Panc1 (cell line): ENCODE measurements around the gene GAP43. TPM values are rescaled to one million over a fixed set of nuclear protein-coding genes. Genes with fewer than 3 reads are reported as not detected.

ENCODE experiments used
- ATAC-seq: fragments of 200-7000 bp; cut with Tn5 transposase; 2 replicates; pipeline ENCODE4 v1.9.1; 2020; ENCODE audit warnings: mild to moderate bottlenecking, moderate library complexity
- BruUV-seq: library from RNA; stranded (reverse); fragments of 400-500 nt; replicated peaks from 2 replicates; lab custom pipeline; 2021; lab: Mats Ljungman, UMichigan
- CTCF ChIA-PET: fragments of 300-600 bp; sonication (Branson Sonifier 250); formaldehyde crosslinking; loops from one replicate; lab custom pipeline; 2022; ENCODE audit warnings: antibody characterized with exemption; lab: Charles Lee
- POLR2A ChIA-PET: fragments of 300-600 bp; sonication (Branson Sonifier 250); formaldehyde crosslinking; loops from one replicate; lab custom pipeline; 2022; ENCODE audit warnings: antibody characterized with exemption; lab: Charles Lee
- DNase-seq: peaks from one replicate; pipeline ENCODE4 v3.0.0-alpha.2; 2010; ENCODE audit warnings: low read depth, low spot score
- H3K27ac ChIP-seq: 2 replicates; pipeline ENCODE4 v1.5.1; 2011; ENCODE audit warnings: mild to moderate bottlenecking, low read length, inconsistent platforms
- H3K27me3 ChIP-seq: fragments of 200-500 bp; sonication (Bioruptor generic); 2 replicates; pipeline ENCODE4 v1.6.0; 2014; ENCODE audit warnings: low read length, inconsistent platforms; ENCODE audit not compliant: control insufficient read depth, insufficient read depth
- H3K36me3 ChIP-seq: fragments of 200-500 bp; sonication (Bioruptor generic); 2 replicates; pipeline ENCODE4 v1.5.1; 2014; ENCODE audit warnings: inconsistent platforms, mild to moderate bottlenecking, low read length, moderate library complexity; ENCODE audit not compliant: control insufficient read depth, insufficient read depth
- H3K4me1 ChIP-seq: 2 replicates; pipeline ENCODE4 v1.5.1; 2011; ENCODE audit warnings: inconsistent platforms, mild to moderate bottlenecking, low read length, moderate library complexity; ENCODE audit not compliant: control insufficient read depth, insufficient read depth
- H3K4me3 ChIP-seq, 2 experiments: 2 replicates each; pipeline ENCODE4 v1.5.1; 2011 to 2012; ENCODE audit warnings: low read depth in 2 of 2, low read length in 2 of 2, mild to moderate bottlenecking in 2 of 2, inconsistent platforms in 1 of 2, moderate library complexity in 1 of 2
- H3K9me3 ChIP-seq: fragments of 200-500 bp; sonication (Bioruptor generic); 2 replicates; pipeline ENCODE4 v1.5.1; 2014; ENCODE audit warnings: low read depth, mild to moderate bottlenecking, inconsistent platforms, low read length, moderate library complexity; ENCODE audit not compliant: control insufficient read depth, insufficient read depth
- POLR2AphosphoS5 ChIP-seq: IDR thresholded peaks from 2 replicates; pipeline ENCODE4 v1.6.1; 2012; ENCODE audit warnings: mild to moderate bottlenecking, low read depth, low read length, moderate library complexity
- SIN3A ChIP-seq: IDR thresholded peaks from 2 replicates; pipeline ENCODE4 v1.6.1; 2012; ENCODE audit warnings: low read depth, mild to moderate bottlenecking, low read length, moderate library complexity, borderline replicate concordance; ENCODE audit not compliant: insufficient read depth
- TCF7L2 ChIP-seq: IDR thresholded peaks from 2 replicates; pipeline ENCODE4 v1.6.1; 2011; ENCODE audit warnings: mild to moderate bottlenecking, low read depth, low read length, inconsistent platforms
- in situ Hi-C: cut with HindIII; loops from 2 replicates; pipeline ENCODE4 v1.10.0; 2016; ENCODE audit warnings: low sequenced_read_pairs, low pct_unique_long_range_greater_than_20kb
- intact Hi-C: fragments of 100-400 bp; cut with micrococcal nuclease; formaldehyde crosslinking; loops from one replicate; pipeline ENCODE4 v1.10.0; 2022; ENCODE audit not compliant: unreplicated experiment
- total RNA-seq: library from RNA; stranded (reverse); gene quantifications from one replicate; pipeline ENCODE4 v1.2.1, GENCODE V29; 2021; ENCODE audit not compliant: unreplicated experiment
- TF ChIP-seq, protein P1 (sequence below): fragments of 450-650 bp; IDR thresholded peaks from 2 replicates; pipeline ENCODE4 v1.5.1; 2017; ENCODE audit warnings: mild to moderate bottlenecking
- TF ChIP-seq, protein P2 (sequence below), 2 experiments: IDR thresholded peaks; 2 replicates each; pipeline ENCODE4 v1.6.1; 2011 to 2012; ENCODE audit warnings: low read depth in 2 of 2, control low read depth in 1 of 2, low read length in 1 of 2, mild to moderate bottlenecking in 1 of 2, moderate library complexity in 1 of 2; ENCODE audit not compliant: insufficient read depth in 1 of 2

GAP43 gene
- total RNA-seq, 1 experiment from 2014 or later, result not detected

DNA sequence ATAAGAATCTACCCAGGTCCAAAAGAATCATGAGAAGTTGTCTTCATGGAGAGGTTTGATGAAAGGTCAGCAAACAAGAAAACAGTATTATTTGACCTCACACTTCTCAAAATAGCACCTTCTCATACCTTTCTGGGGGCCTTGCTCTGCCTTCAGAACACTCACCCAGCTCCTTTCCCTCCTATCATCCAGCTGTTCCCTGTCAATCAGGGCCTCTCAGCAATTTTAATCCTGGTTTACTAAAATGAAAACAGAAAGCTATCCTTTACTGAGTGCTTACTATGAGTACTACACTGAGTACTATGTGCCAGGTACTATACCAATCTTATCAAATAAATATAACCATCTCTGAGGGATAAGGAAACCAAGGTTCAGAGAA is 138.6 kb downstream of the GAP43 start:
- BruUV-seq, result no TSS peak
- no peak overlapping the region for H3K27ac ChIP-seq
- intact Hi-C loops, result no loop called here
- no peaks in the 10 kb centered on the region for H3K27me3 ChIP-seq
- no peaks in the 10 kb centered on the region for H3K36me3 ChIP-seq
- DNase-seq (no peak), ATAC-seq (no peak)
- TF ChIP-seq, protein P1, sequence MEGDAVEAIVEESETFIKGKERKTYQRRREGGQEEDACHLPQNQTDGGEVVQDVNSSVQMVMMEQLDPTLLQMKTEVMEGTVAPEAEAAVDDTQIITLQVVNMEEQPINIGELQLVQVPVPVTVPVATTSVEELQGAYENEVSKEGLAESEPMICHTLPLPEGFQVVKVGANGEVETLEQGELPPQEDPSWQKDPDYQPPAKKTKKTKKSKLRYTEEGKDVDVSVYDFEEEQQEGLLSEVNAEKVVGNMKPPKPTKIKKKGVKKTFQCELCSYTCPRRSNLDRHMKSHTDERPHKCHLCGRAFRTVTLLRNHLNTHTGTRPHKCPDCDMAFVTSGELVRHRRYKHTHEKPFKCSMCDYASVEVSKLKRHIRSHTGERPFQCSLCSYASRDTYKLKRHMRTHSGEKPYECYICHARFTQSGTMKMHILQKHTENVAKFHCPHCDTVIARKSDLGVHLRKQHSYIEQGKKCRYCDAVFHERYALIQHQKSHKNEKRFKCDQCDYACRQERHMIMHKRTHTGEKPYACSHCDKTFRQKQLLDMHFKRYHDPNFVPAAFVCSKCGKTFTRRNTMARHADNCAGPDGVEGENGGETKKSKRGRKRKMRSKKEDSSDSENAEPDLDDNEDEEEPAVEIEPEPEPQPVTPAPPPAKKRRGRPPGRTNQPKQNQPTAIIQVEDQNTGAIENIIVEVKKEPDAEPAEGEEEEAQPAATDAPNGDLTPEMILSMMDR, result no peak
- TF ChIP-seq, protein P2, sequence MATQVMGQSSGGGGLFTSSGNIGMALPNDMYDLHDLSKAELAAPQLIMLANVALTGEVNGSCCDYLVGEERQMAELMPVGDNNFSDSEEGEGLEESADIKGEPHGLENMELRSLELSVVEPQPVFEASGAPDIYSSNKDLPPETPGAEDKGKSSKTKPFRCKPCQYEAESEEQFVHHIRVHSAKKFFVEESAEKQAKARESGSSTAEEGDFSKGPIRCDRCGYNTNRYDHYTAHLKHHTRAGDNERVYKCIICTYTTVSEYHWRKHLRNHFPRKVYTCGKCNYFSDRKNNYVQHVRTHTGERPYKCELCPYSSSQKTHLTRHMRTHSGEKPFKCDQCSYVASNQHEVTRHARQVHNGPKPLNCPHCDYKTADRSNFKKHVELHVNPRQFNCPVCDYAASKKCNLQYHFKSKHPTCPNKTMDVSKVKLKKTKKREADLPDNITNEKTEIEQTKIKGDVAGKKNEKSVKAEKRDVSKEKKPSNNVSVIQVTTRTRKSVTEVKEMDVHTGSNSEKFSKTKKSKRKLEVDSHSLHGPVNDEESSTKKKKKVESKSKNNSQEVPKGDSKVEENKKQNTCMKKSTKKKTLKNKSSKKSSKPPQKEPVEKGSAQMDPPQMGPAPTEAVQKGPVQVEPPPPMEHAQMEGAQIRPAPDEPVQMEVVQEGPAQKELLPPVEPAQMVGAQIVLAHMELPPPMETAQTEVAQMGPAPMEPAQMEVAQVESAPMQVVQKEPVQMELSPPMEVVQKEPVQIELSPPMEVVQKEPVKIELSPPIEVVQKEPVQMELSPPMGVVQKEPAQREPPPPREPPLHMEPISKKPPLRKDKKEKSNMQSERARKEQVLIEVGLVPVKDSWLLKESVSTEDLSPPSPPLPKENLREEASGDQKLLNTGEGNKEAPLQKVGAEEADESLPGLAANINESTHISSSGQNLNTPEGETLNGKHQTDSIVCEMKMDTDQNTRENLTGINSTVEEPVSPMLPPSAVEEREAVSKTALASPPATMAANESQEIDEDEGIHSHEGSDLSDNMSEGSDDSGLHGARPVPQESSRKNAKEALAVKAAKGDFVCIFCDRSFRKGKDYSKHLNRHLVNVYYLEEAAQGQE (IDR thresholded peaks at IDR 0.05; ENCODE audit: insufficient read depth in 1 of 2, low read depth in 2 of 2, low read length in 1 of 2), result no peak
- TF ChIP-seq SIN3A (no peak), POLR2AphosphoS5 (no peak), TCF7L2 (no peak)
- POLR2A ChIA-PET, result no interaction called here
- H3K4me1 ChIP-seq, result no peaks in the 10 kb centered on the region
- in situ Hi-C loops, result no loop called here
- H3K9me3 ChIP-seq, result no peaks in the 10 kb centered on the region
- no peak overlapping the region for H3K4me3 ChIP-seq
- CTCF ChIA-PET, result no interaction called here

DNA sequence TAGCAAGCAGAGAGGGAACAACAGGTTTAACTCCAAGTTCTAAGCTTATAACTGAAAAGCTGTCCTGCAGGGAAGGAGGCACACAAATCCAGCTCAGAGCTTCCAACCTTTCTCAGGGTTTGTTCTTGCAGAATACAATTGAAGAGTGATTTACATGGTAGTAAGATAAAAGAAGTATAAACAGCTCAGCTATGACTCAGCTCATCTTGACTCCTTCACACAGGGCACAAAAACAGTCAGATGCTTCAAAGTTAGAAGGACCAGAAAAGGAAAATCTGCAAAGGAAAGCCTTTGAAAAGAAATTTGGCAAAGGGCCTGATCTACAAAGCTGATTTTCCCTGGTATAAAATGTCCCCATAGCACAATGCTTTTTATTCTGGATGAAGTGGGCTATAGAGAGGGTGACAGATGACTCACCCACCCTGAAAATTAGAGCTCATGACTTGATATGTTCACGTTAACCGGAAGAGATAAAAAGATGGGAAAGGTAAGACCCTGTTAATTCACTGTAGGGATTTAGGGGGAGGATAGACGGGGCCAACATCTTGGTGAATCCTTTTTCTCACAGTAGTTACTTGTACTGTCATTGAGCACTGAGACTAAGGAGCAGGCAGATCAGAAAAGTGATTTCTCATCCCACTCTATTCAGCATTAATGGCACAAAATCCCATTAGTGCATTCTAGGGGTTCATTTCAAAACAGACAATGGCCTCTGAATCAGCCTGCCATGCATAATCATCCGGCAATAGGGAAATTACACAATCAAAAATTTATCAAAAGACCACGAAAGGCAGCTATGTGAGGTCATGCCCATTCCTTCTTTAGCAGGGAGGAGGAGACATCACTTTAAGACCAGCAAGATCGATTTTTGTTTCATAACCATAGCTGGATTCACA is 143.5 kb downstream of the GAP43 start:
- ChIA-PET POLR2A (no interaction called here), CTCF (no interaction called here)
- no peak overlapping the region for H3K27ac ChIP-seq

More for the DNA sequence above, 143.5 kb downstream of the GAP43 start:
- no peaks in the 10 kb centered on the region for H3K36me3 ChIP-seq
- in situ Hi-C loops (no loop called here), intact Hi-C loops (no loop called here)
- H3K27me3 ChIP-seq, result no peaks in the 10 kb centered on the region
- no peaks in the 10 kb centered on the region for H3K4me1 ChIP-seq
- no peak for ATAC-seq
- H3K4me3 ChIP-seq, result no peak overlapping the region
- TF ChIP-seq, protein P1, result no peak
- TF ChIP-seq, protein P2 (IDR thresholded peaks at IDR 0.05; ENCODE audit: insufficient read depth in 1 of 2, low read depth in 2 of 2, low read length in 1 of 2), result no peak
- TF ChIP-seq POLR2AphosphoS5 (no peak), SIN3A (no peak), TCF7L2 (no peak)
- no peak for DNase-seq
- no TSS peak for BruUV-seq
- no peaks in the 10 kb centered on the region for H3K9me3 ChIP-seq
